K562 (cell line): ENCODE results near the gene CDKN2AIP. TPM values are rescaled to one million over a fixed set of nuclear protein-coding genes. Genes with fewer than 3 reads are reported as not detected.

Experiments
- CEBPZ ChIP-seq: fragments of 150-350 bp; IDR thresholded peaks from 2 replicates; pipeline ENCODE4 v1.6.1; 2014; ENCODE audit warnings: low read depth, mild to moderate bottlenecking, low read length, borderline replicate concordance
- E2F6 ChIP-seq, 2 experiments: IDR thresholded peaks; 2 replicates each; pipeline ENCODE4 v1.6.1; 2011; ENCODE audit warnings: borderline replicate concordance in 1 of 2, control low read depth in 1 of 2, low read depth in 1 of 2, low read length in 1 of 2, mild to moderate bottlenecking in 1 of 2, mixed read lengths in 1 of 2, moderate library complexity in 1 of 2; ENCODE audit not compliant: insufficient read depth in 1 of 2, insufficient read length in 1 of 2, poor library complexity in 1 of 2, severe bottlenecking in 1 of 2; ENCODE audit errors: extremely low read depth in 1 of 2
- HDAC2 ChIP-seq: fragments of 450-650 bp; IDR thresholded peaks from 2 replicates; pipeline ENCODE4 v1.6.1; 2016; ENCODE audit warnings: mild to moderate bottlenecking
- HSF4 ChIP-seq: fragments of 250-450 bp; sonication (Bioruptor Pico); IDR thresholded peaks from 2 replicates; pipeline ENCODE4 v2.1.2; 2022; ENCODE audit warnings: mild to moderate bottlenecking, moderate library complexity, borderline replicate concordance
- MAX ChIP-seq: sonication (generic); formaldehyde crosslinking; IDR thresholded peaks from 2 replicates; pipeline ENCODE4 v1.9.0; 2022; ENCODE audit warnings: mild to moderate bottlenecking, missing genetic modification reagents
- SPI1 ChIP-seq: IDR thresholded peaks from 2 replicates; pipeline ENCODE4 v1.6.1; 2011; ENCODE audit warnings: low read depth, low read length, control low read depth, borderline replicate concordance
- TEAD1 ChIP-seq, 2 experiments: fragments of 450-650 bp in 1 of 2; sonication (generic) in 1 of 2; formaldehyde crosslinking; IDR thresholded peaks; 2 replicates each; pipeline versions ENCODE4 v1.4.0 to v1.8.0; 2020 to 2022; ENCODE audit warnings: mild to moderate bottlenecking in 2 of 2, missing genetic modification reagents in 1 of 2
- TGIF2 ChIP-seq: sonication (generic); formaldehyde crosslinking; IDR thresholded peaks from 2 replicates; pipeline ENCODE4 v1.8.1; 2022; ENCODE audit warnings: mild to moderate bottlenecking, missing genetic modification reagents, moderate library complexity
- USF1 ChIP-seq: sonication (generic); formaldehyde crosslinking; IDR thresholded peaks from 2 replicates; pipeline ENCODE4 v1.9.0; 2022; ENCODE audit warnings: mild to moderate bottlenecking, missing genetic modification reagents
- ZBTB49 ChIP-seq: sonication (generic); formaldehyde crosslinking; IDR thresholded peaks from 2 replicates; pipeline ENCODE4 v1.8.0; 2022; ENCODE audit warnings: missing genetic modification reagents, mild to moderate bottlenecking, borderline replicate concordance
- ZNF12 ChIP-seq: sonication (generic); formaldehyde crosslinking; IDR thresholded peaks from 2 replicates; pipeline ENCODE4 v1.4.0; 2020; ENCODE audit warnings: mild to moderate bottlenecking, missing genetic modification reagents
- ZNF449 ChIP-seq: fragments of 250-450 bp; sonication (Bioruptor Pico); IDR thresholded peaks from 2 replicates; pipeline ENCODE4 v1.8.0; 2022; ENCODE audit warnings: moderate library complexity, mild to moderate bottlenecking, inconsistent platforms
- ZNF655 ChIP-seq: fragments of 250-450 bp; sonication (Bioruptor Pico); IDR thresholded peaks from 2 replicates; pipeline ENCODE4 v1.5.0; 2021
- polyA plus RNA-seq, 8 experiments: library from polyadenylated mRNA; depleted of rRNA in 4 of 8; stranded (reverse) in 5 of 8; unstranded in 3 of 8; fragments of >200 nt; fragmentation: Nextera tagmentation in 2 of 8; fragmentation: Illumina TruSeq in 1 of 8; extraction: Ambion mirVana in 2 of 8; extraction: Trizol in 1 of 8; gene quantifications; 2 replicates each; pipeline versions ENCODE4 v1.2.1 to v1.2.3, GENCODE V29; 2011 to 2014; ENCODE audit warnings: inconsistent platforms in 1 of 8, missing spikeins in 1 of 8
- total RNA-seq, 7 experiments: library from RNA; depleted of rRNA in 6 of 7; stranded (reverse); fragments of >200 nt in 6 of 7; fragmentation: Illumina TruSeq in 2 of 7; extraction: Trizol in 2 of 7; gene quantifications; 2 replicates each; pipeline versions ENCODE4 v1.2.1 to v1.2.3, GENCODE V29; 2011 to 2021; ENCODE audit warnings: low replicate concordance in 1 of 7

CDKN2AIP gene
- total and polyA plus RNA-seq, 9 of the 15 experiments (the other 6 are each of a cell fraction or from before 2014, with no cell fraction given): 5.9 to 22.0 (median 19.7) TPM

GRCh38 chr4:183445097-183445428 is 627 bp downstream of the CDKN2AIP start (continued):
- TF ChIP-seq CEBPZ (no peak), HDAC2 (0 out of 2 replicates have a peak, but pooled peaks have one; percentile 5), ZBTB49 (CRISPR knock-in tag) (0 out of 2 replicates have a peak, but pooled peaks have one; percentile 12), E2F6 (IDR thresholded peaks at IDR 0.05; ENCODE audit: borderline replicate concordance in 1 of 2, extremely low read depth in 1 of 2, insufficient read depth in 1 of 2, insufficient read length in 1 of 2, low read depth in 1 of 2, low read length in 1 of 2, poor library complexity in 1 of 2, severe bottlenecking in 1 of 2) (peak; percentile 14 to 85), USF1 (0 out of 2 replicates have a peak, but pooled peaks have one; percentile 10), SPI1 (peak; percentile 44; the same call in 1 of the 2 replicates), ZNF449 (CRISPR knock-in tag) (no peak), ZNF12 (CRISPR knock-in tag) (0 out of 2 replicates have a peak, but pooled peaks have one; percentile 28), TGIF2 (CRISPR knock-in tag) (peak; percentile 7; the same call in 1 of the 2 replicates), ZNF655 (no peak), MAX (CRISPR knock-in tag) (peak; percentile 55; the same call in 1 of the 2 replicates), HSF4 (no peak), TEAD1 (CRISPR knock-in tag; IDR thresholded peaks at IDR 0.05) (0 out of 4 replicates have a peak, but pooled peaks of 1 of the 2 experiments have one; percentile 14)
